ENCODE measurements around the gene SEMA6B.
A peak's percentile ranks its signal among the peaks of the same experiment; 100 is the strongest.

The SEMA6B gene

GRCh38 chr19:4559569-4559968 lies at the start of gene SEMA6B:
Gene SEMA6B (minus strand): TSS chr19:4559684. CDS start chr19:4558457, 1,227 bp downstream.
- Histone ChIP-seq H3K36me3 (ENCODE audit: control insufficient read depth in 2 of 2, insufficient read depth in 2 of 2, low read length in 2 of 2) (no peaks in the 10 kb centered on the region), H3K27me3 (ENCODE audit: control insufficient read depth in 1 of 2, insufficient read depth in 2 of 2, low read length in 2 of 2) (no peaks in the 10 kb centered on the region), H3K9ac (ENCODE audit: low read length in 2 of 2) (peak within 1 kb of the TSS in 1 of 2 donors; percentile 29), H3K27ac (ENCODE audit: low read length) (peak within 1 kb of the TSS; percentile 37), H3K4me3 (ENCODE audit: low read length in 2 of 2) (peak within 1 kb of the TSS in 1 of 2 donors; percentile 35), H3K4me1 (ENCODE audit: control insufficient read depth, insufficient read depth, low read length) (no peaks in the 10 kb centered on the region), H3K9me3 (ENCODE audit: control insufficient read depth in 2 of 2, low read length in 2 of 2) (no peaks in the 10 kb centered on the region)

DNA sequence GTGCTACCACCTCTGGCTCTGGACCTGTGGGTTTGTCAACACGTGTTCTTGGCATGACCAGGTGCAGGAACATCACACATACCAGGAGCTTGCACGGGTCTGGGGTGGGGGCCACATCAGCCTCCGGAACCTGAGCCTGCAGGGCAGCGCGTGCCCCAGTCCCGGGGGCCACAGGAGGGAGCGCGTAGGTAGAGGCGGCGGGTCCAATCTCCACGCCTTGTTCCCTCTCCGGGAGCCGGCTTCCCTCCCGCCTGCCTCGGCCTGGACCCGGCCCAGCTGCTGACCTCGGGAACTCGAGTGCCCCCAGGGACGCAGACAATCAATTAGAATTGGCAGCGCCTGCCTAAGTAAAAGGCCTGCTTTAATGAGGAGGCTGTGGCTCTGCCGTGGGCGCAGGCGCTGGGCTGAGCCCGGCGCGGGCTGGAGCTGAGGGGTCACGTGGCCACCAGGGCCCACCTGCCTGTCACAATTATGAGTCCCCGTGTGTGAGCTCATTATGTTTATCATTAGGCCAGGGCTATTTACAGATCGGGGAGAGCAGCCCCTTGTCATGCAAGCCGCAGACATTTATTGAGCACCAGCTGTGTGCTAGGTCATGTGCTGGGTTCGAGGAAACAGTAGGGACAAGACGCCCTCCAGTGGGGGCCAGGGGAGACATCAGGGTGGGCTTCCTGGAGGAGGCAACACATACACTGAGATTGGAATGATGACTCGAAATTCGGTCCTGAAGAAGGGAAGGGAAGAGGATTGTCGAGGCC lies 47.6 kb upstream of the SEMA6B start:
- Histone ChIP-seq H3K27me3 (ENCODE audit: control insufficient read depth in 1 of 2, insufficient read depth in 2 of 2, low read length in 2 of 2) (peaks cover 14 to 15% of the 10 kb centered on the region in 2 donors), H3K4me3 (ENCODE audit: low read length in 2 of 2) (no peak overlapping the region), H3K9me3 (ENCODE audit: control insufficient read depth in 2 of 2, low read length in 2 of 2) (no peaks in the 10 kb centered on the region), H3K36me3 (ENCODE audit: control insufficient read depth in 2 of 2, insufficient read depth in 2 of 2, low read length in 2 of 2) (no peaks in the 10 kb centered on the region), H3K4me1 (ENCODE audit: control insufficient read depth, insufficient read depth, low read length) (peaks cover 2% of the 10 kb centered on the region), H3K9ac (ENCODE audit: low read length in 2 of 2) (no peak overlapping the region), H3K27ac (ENCODE audit: low read length) (no peak overlapping the region)

GRCh38 chr19:4606181-4606580 lies 46.7 kb upstream of the SEMA6B start:
- Histone ChIP-seq H3K36me3 (ENCODE audit: control insufficient read depth in 2 of 2, insufficient read depth in 2 of 2, low read length in 2 of 2) (no peaks in the 10 kb centered on the region), H3K4me1 (ENCODE audit: control insufficient read depth, insufficient read depth, low read length) (peaks cover 2% of the 10 kb centered on the region), H3K27me3 (ENCODE audit: control insufficient read depth in 1 of 2, insufficient read depth in 2 of 2, low read length in 2 of 2) (peaks cover 12 to 19% of the 10 kb centered on the region in 2 donors), H3K4me3 (ENCODE audit: low read length in 2 of 2) (no peak overlapping the region), H3K27ac (ENCODE audit: low read length) (no peak overlapping the region), H3K9me3 (ENCODE audit: control insufficient read depth in 2 of 2, low read length in 2 of 2) (no peaks in the 10 kb centered on the region), H3K9ac (ENCODE audit: low read length in 2 of 2) (no peak overlapping the region)

- Histone ChIP-seq H3K4me3 (ENCODE audit: low read length in 2 of 2) (no peak overlapping the region), H3K36me3 (ENCODE audit: control insufficient read depth in 2 of 2, insufficient read depth in 2 of 2, low read length in 2 of 2) (no peaks in the 10 kb centered on the region), H3K9me3 (ENCODE audit: control insufficient read depth in 2 of 2, low read length in 2 of 2) (no peaks in the 10 kb centered on the region), H3K27me3 (ENCODE audit: control insufficient read depth in 1 of 2, insufficient read depth in 2 of 2, low read length in 2 of 2) (peaks cover 17 to 30% of the 10 kb centered on the region in 2 donors), H3K9ac (ENCODE audit: low read length in 2 of 2) (no peak overlapping the region), H3K27ac (ENCODE audit: low read length) (no peak overlapping the region), H3K4me1 (ENCODE audit: control insufficient read depth, insufficient read depth, low read length) (peaks cover 2% of the 10 kb centered on the region)
These were observed 45.4 kb upstream of the SEMA6B start for GRCh38 chr19:4604912-4605311.

GRCh38 chr19:4602915-4603314 lies 43.4 kb upstream of the SEMA6B start:
- no peak overlapping the region for H3K4me3 ChIP-seq (ENCODE audit: low read length in 2 of 2)
- H3K27me3 ChIP-seq (ENCODE audit: control insufficient read depth in 1 of 2, insufficient read depth in 2 of 2, low read length in 2 of 2), result peaks cover 32 to 40% of the 10 kb centered on the region in 2 donors
- no peaks in the 10 kb centered on the region for H3K9me3 ChIP-seq (ENCODE audit: control insufficient read depth in 2 of 2, low read length in 2 of 2)
- H3K9ac ChIP-seq (ENCODE audit: low read length in 2 of 2), result no peak overlapping the region
- peaks cover 3% of the 10 kb centered on the region for H3K4me1 ChIP-seq (ENCODE audit: control insufficient read depth, insufficient read depth, low read length)
- H3K36me3 ChIP-seq (ENCODE audit: control insufficient read depth in 2 of 2, insufficient read depth in 2 of 2, low read length in 2 of 2), result no peaks in the 10 kb centered on the region
- H3K27ac ChIP-seq (ENCODE audit: low read length), result no peak overlapping the region

GRCh38 chr19:4602173-4602788 lies 42.8 kb upstream of the SEMA6B start:
- Histone ChIP-seq H3K27me3 (ENCODE audit: control insufficient read depth in 1 of 2, insufficient read depth in 2 of 2, low read length in 2 of 2) (peaks cover 35 to 42% of the 10 kb centered on the region in 2 donors), H3K9me3 (ENCODE audit: control insufficient read depth in 2 of 2, low read length in 2 of 2) (no peaks in the 10 kb centered on the region), H3K4me3 (ENCODE audit: low read length in 2 of 2) (no peak overlapping the region), H3K4me1 (ENCODE audit: control insufficient read depth, insufficient read depth, low read length) (peaks cover 3% of the 10 kb centered on the region), H3K36me3 (ENCODE audit: control insufficient read depth in 2 of 2, insufficient read depth in 2 of 2, low read length in 2 of 2) (no peaks in the 10 kb centered on the region), H3K9ac (ENCODE audit: low read length in 2 of 2) (no peak overlapping the region), H3K27ac (ENCODE audit: low read length) (no peak overlapping the region)

- no peak overlapping the region for H3K4me3 ChIP-seq (ENCODE audit: low read length in 2 of 2)
- H3K4me1 ChIP-seq (ENCODE audit: control insufficient read depth, insufficient read depth, low read length), result peaks cover 3% of the 10 kb centered on the region
- H3K27me3 ChIP-seq (ENCODE audit: control insufficient read depth in 1 of 2, insufficient read depth in 2 of 2, low read length in 2 of 2), result peaks cover 36 to 43% of the 10 kb centered on the region in 2 donors
- no peak overlapping the region for H3K27ac ChIP-seq (ENCODE audit: low read length)
- H3K36me3 ChIP-seq (ENCODE audit: control insufficient read depth in 2 of 2, insufficient read depth in 2 of 2, low read length in 2 of 2), result no peaks in the 10 kb centered on the region
- no peak overlapping the region for H3K9ac ChIP-seq (ENCODE audit: low read length in 2 of 2)
- no peaks in the 10 kb centered on the region for H3K9me3 ChIP-seq (ENCODE audit: control insufficient read depth in 2 of 2, low read length in 2 of 2)
These were observed 41.4 kb upstream of the SEMA6B start for GRCh38 chr19:4600893-4601292.

- no peaks in the 10 kb centered on the region for H3K9me3 ChIP-seq (ENCODE audit: control insufficient read depth in 2 of 2, low read length in 2 of 2)
- H3K4me3 ChIP-seq (ENCODE audit: low read length in 2 of 2), result no peak overlapping the region
- no peaks in the 10 kb centered on the region for H3K36me3 ChIP-seq (ENCODE audit: control insufficient read depth in 2 of 2, insufficient read depth in 2 of 2, low read length in 2 of 2)
- peaks cover 36 to 42% of the 10 kb centered on the region in 2 donors for H3K27me3 ChIP-seq (ENCODE audit: control insufficient read depth in 1 of 2, insufficient read depth in 2 of 2, low read length in 2 of 2)
- no peak overlapping the region for H3K27ac ChIP-seq (ENCODE audit: low read length)
- no peak overlapping the region for H3K9ac ChIP-seq (ENCODE audit: low read length in 2 of 2)
- peaks cover 3% of the 10 kb centered on the region for H3K4me1 ChIP-seq (ENCODE audit: control insufficient read depth, insufficient read depth, low read length)
These were observed 40.6 kb upstream of the SEMA6B start for GRCh38 chr19:4600082-4600481.

DNA sequence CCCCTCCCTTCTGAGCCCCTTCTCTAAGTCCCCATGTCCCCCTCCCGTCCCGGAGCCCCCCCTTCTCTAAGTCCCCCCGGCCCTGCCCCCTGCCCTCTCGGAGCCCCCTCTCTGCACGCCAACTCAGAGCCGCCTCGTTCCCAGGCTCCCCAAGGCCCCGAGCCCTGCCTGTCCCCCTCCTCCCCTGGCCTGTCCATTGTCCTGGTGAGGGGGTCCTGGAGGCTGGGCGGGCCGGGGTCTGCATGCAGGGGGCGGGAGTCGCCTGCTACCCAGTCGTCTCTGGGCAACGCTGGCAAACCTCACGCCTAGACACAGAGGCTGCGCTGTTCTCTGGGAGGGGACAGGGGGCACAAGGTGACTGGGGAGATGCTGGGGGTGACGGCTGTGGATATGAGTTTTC lies 39.2 kb upstream of the SEMA6B start:
- H3K9ac ChIP-seq (ENCODE audit: low read length in 2 of 2), result no peak overlapping the region
- H3K27me3 ChIP-seq (ENCODE audit: control insufficient read depth in 1 of 2, insufficient read depth in 2 of 2, low read length in 2 of 2), result peaks cover 36 to 37% of the 10 kb centered on the region in 2 donors
- no peak overlapping the region for H3K4me3 ChIP-seq (ENCODE audit: low read length in 2 of 2)
- no peak overlapping the region for H3K27ac ChIP-seq (ENCODE audit: low read length)
- H3K4me1 ChIP-seq (ENCODE audit: control insufficient read depth, insufficient read depth, low read length), result peaks cover 3% of the 10 kb centered on the region
- no peaks in the 10 kb centered on the region for H3K36me3 ChIP-seq (ENCODE audit: control insufficient read depth in 2 of 2, insufficient read depth in 2 of 2, low read length in 2 of 2)
- H3K9me3 ChIP-seq (ENCODE audit: control insufficient read depth in 2 of 2, low read length in 2 of 2), result no peaks in the 10 kb centered on the region

GRCh38 chr19:4597975-4598671 lies 38.6 kb upstream of the SEMA6B start:
- Histone ChIP-seq H3K36me3 (ENCODE audit: control insufficient read depth in 2 of 2, insufficient read depth in 2 of 2, low read length in 2 of 2) (no peaks in the 10 kb centered on the region), H3K4me1 (ENCODE audit: control insufficient read depth, insufficient read depth, low read length) (peaks cover 3% of the 10 kb centered on the region), H3K9ac (ENCODE audit: low read length in 2 of 2) (no peak overlapping the region), H3K4me3 (ENCODE audit: low read length in 2 of 2) (peak overlapping the region in 1 of 2 donors; percentile 15), H3K9me3 (ENCODE audit: control insufficient read depth in 2 of 2, low read length in 2 of 2) (no peaks in the 10 kb centered on the region), H3K27me3 (ENCODE audit: control insufficient read depth in 1 of 2, insufficient read depth in 2 of 2, low read length in 2 of 2) (peaks cover 36 to 37% of the 10 kb centered on the region in 2 donors), H3K27ac (ENCODE audit: low read length) (no peak overlapping the region)
